Endothelial cell of umbilical vein (primary cell): Measurements from ENCODE around the gene UCKL1.
A peak's percentile ranks its signal among the peaks of the same experiment; 100 is the strongest.

ENCODE experiments used
- CTCF ChIP-seq, 2 donors: IDR thresholded peaks; 1 replicate in 1 of 2; 2 replicates in 1 of 2; pipeline ENCODE4 v1.5.1; 2011; ENCODE audit warnings: low read length in 2 of 2, mild to moderate bottlenecking in 2 of 2, moderate library complexity in 2 of 2, control low read depth in 1 of 2, inconsistent platforms in 1 of 2, low read depth in 1 of 2; ENCODE audit not compliant: insufficient read depth in 1 of 2; ENCODE audit errors: extremely low read depth in 1 of 2
- EZH2 ChIP-seq: IDR thresholded peaks from 2 replicates; pipeline ENCODE4 v1.6.1; 2012; ENCODE audit warnings: borderline replicate concordance, low read depth, mild to moderate bottlenecking, moderate library complexity, low read length, inconsistent platforms; ENCODE audit not compliant: severe bottlenecking
- GATA2 ChIP-seq: IDR thresholded peaks from 2 replicates; pipeline ENCODE4 v1.7.0; 2011; ENCODE audit warnings: low read depth, mild to moderate bottlenecking, moderate library complexity, mixed read lengths, low read length; ENCODE audit not compliant: insufficient read length, insufficient read depth
- JUN ChIP-seq: IDR thresholded peaks from 2 replicates; pipeline ENCODE4 v1.6.1; 2011; ENCODE audit warnings: borderline replicate concordance, low read depth; ENCODE audit not compliant: insufficient read length, insufficient read depth
- POLR2A ChIP-seq: IDR thresholded peaks from 2 replicates; pipeline ENCODE4 v1.6.1; 2012; ENCODE audit warnings: low read depth, mild to moderate bottlenecking, control low read depth, low read length
- POLR2AphosphoS5 ChIP-seq: IDR thresholded peaks from 2 replicates; pipeline ENCODE4 v1.6.1; 2012; ENCODE audit warnings: low read depth, mild to moderate bottlenecking, control low read depth, low read length, moderate library complexity; ENCODE audit not compliant: insufficient read depth
- TF ChIP-seq, protein P1 (sequence below): IDR thresholded peaks from 2 replicates; pipeline ENCODE4 v1.6.1; 2011; ENCODE audit not compliant: insufficient read depth, insufficient read length

DNA sequence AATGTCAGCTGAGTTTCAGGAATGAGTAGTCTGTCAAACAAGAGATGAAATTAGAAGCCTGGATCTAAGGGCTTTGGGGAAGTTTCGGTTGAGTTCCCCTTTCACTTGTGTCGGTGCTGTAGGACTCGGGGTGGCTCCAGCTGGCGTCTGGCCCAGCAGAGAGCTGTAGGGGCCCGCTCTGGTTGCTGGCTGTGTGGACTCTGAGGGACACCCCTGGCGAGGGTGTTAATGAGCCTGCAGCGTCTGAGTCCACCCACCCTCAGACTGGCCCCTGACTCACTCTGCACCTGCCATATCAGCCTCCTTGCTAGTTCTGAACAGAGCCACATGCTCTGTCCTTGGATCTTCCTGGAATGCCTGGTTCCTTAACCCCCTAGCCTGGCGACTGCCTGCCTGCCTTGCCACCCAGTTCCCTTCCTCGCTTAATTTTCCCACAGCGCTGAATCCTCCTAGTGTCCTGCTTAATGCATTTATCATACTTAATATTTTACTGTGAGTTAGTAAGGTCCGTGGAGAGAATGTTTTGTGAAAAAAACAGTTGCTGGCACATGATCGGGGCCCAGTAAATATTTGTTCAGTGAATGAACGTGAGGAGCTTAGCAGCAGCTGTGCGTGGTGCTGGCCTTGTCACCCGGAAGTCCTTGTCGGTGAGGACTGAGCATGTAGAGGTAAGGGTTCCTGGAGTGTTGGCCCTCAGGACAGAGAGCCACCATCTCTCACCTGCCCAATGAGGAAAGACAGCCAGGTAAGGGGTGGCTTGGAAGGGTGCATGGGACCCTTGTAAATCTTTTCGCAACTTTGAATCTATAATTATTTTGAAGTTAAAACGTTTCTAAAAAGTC, 59.7 kb downstream of the UCKL1 start:
- TF ChIP-seq EZH2 (no peak), POLR2AphosphoS5 (peak; percentile 16), CTCF (IDR thresholded peaks at IDR 0.05; ENCODE audit: extremely low read depth in 1 of 2, insufficient read depth in 1 of 2, low read depth in 1 of 2, low read length in 2 of 2) (no peak), POLR2A (no peak), GATA2 (no peak), JUN (no peak)
- TF ChIP-seq, protein P1, sequence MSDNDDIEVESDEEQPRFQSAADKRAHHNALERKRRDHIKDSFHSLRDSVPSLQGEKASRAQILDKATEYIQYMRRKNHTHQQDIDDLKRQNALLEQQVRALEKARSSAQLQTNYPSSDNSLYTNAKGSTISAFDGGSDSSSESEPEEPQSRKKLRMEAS, result no peak
